Adrenal gland (tissue), 12 donors: ENCODE data around the gene TFPI. TPM values are rescaled to one million over a fixed set of nuclear protein-coding genes. Genes with fewer than 3 reads are reported as not detected.

Experiments
- DNase-seq, 7 donors: peaks; one replicate each; pipeline ENCODE4 v3.0.0-alpha.2; 2019 to 2020
- H3K27ac ChIP-seq, 5 donors: fragments of 200-600 bp; sonication (generic) in 4 of 5; 1 replicate in 3 of 5; 2 replicates in 2 of 5; pipeline versions ENCODE4 v1.5.1 to v1.8.0; 2016 to 2020; ENCODE audit warnings: mild to moderate bottlenecking in 1 of 5
- H3K27me3 ChIP-seq: fragments of 200-600 bp; 2 replicates; pipeline ENCODE4 v1.8.0; 2021
- H3K36me3 ChIP-seq, 2 donors: fragments of 200-600 bp; replicated peaks in 1 of 2; 1 replicate in 1 of 2; 2 replicates in 1 of 2; pipeline versions ENCODE4 v1.5.1 to v1.8.0; 2018 to 2022
- H3K4me1 ChIP-seq, 2 donors: fragments of 200-600 bp; replicated peaks in 1 of 2; 1 replicate in 1 of 2; 2 replicates in 1 of 2; pipeline versions ENCODE4 v1.5.1 to v1.8.0; 2018 to 2021
- H3K4me3 ChIP-seq, 4 donors: fragments of 200-600 bp; sonication (generic) in 3 of 4; one replicate each; pipeline ENCODE4 v1.5.1; 2016 to 2018
- H3K9me3 ChIP-seq, 3 donors: fragments of 200-600 bp; sonication (generic) in 1 of 3; replicated peaks in 1 of 3; 1 replicate in 2 of 3; 2 replicates in 1 of 3; pipeline versions ENCODE4 v1.5.1 to v1.8.0; 2016 to 2021
- CTCF ChIP-seq, 6 experiments: fragments of 450-650 bp in 4 of 6; fragments of 200-600 bp in 2 of 6; sonication (generic) in 1 of 6; IDR thresholded peaks; 1 replicate in 5 of 6; 2 replicates in 1 of 6; pipeline versions ENCODE4 v1.5.1 to v1.8.0; 2016 to 2021; ENCODE audit warnings: antibody characterized with exemption in 6 of 6, mild to moderate bottlenecking in 2 of 6, moderate library complexity in 1 of 6
- POLR2A ChIP-seq, 2 donors: fragments of 450-650 bp; IDR thresholded peaks; one replicate each; pipeline ENCODE4 v1.6.1; 2017; ENCODE audit warnings: antibody characterized with exemption in 2 of 2, mild to moderate bottlenecking in 2 of 2, moderate library complexity in 1 of 2
- WGBS, 4 donors: extraction: QIAGEN DNeasy Blood & Tissue Kit in 2 of 4; methylation state at CpG; one replicate each; pipeline versions ENCODE4 v1.1.5 to v1.1.7; 2013 to 2017; 5-methylcytosine and 5-hydroxymethylcytosine counted together
- intact Hi-C, 2 donors: fragments of 100-400 bp; cut with DNase I; formaldehyde crosslinking; loops; one replicate each; pipeline versions ENCODE4 v1.14.1 to v1.15.0; 2022 to 2023
- polyA plus RNA-seq, 3 donors: library from polyadenylated mRNA; stranded (reverse); fragments of 200-250 nt in 2 of 3; fragments of 350-450 nt in 1 of 3; fragmentation: Illumina TruSeq in 1 of 3; extraction: RNeasy Lipid Tissue Mini Kit (QIAGEN cat#74804) in 1 of 3; gene quantifications; one replicate each; pipeline ENCODE4 v1.2.3, GENCODE V29; 2013 to 2014
- total RNA-seq, 9 donors: library from RNA; depleted of rRNA in 4 of 9; stranded (reverse); fragments of >200 nt in 4 of 9; fragments of 120-200 nt in 1 of 9; fragmentation: NEBNext Ultra II Directional in 1 of 9; extraction: Animal tissue kit (Norgen Biotek cat#: 25700) in 1 of 9; gene quantifications; one replicate each; pipeline versions ENCODE4 v1.1.0 to v1.2.4, GENCODE V29; 2013 to 2023
- donor health status: healthy with polysubstance abuse.
- donor health status: Bipolar disorder and iron deficiency.
- donor health status: DM: yes; HTN: yes; CAD: no.
- donor health status: DM: no; HTN: no; CAD: no.
- donor health status: DM: no; HTN: no; CAD: no.
- donor health status: DM: yes; HTN: yes; CAD: no.

Gene TFPI
- total and polyA plus RNA-seq, 12 donors = 19.7 to 104 (median 33.9) TPM

- DNase-seq = peak in 6 of 7 donors; percentile 24 to 74 (median 47)
- H3K9me3 ChIP-seq = peaks cover 0 to 4% (median 0%) of the 10 kb centered on the region in 3 donors
- intact Hi-C loops = no loop called here
- 57 to 77% (median 72%) methylated on average over 22 to 28 of the region's 28 CpGs for WGBS, 4 donors
- TF ChIP-seq POLR2A (IDR thresholded peaks at IDR 0.05) (peak in 1 of 2 donors; percentile 16), CTCF (IDR thresholded peaks at IDR 0.05) (no peak)
- H3K4me3 ChIP-seq = peak overlapping the region in 2 of 4 donors; percentile 20 to 35
- H3K27ac ChIP-seq = peak overlapping the region in 1 of 5 donors; percentile 44
- no peaks in the 10 kb centered on the region for H3K36me3 ChIP-seq
- no peaks in the 10 kb centered on the region for H3K27me3 ChIP-seq
- no peaks in the 10 kb centered on the region for H3K4me1 ChIP-seq
Measured at GRCh38 chr2:187461294-187462261, 92.7 kb downstream of the TFPI start.

- TF ChIP-seq CTCF (IDR thresholded peaks at IDR 0.05) = no peak
- peaks cover 0 to 4% (median 0%) of the 10 kb centered on the region in 3 donors for H3K9me3 ChIP-seq
- WGBS, 4 donors = 57 to 69% (median 60%) methylated on average over 2 of the region's 2 CpGs
- no peaks in the 10 kb centered on the region for H3K36me3 ChIP-seq
- no peaks in the 10 kb centered on the region for H3K4me1 ChIP-seq
- no peak overlapping the region for H3K27ac ChIP-seq
- H3K27me3 ChIP-seq = no peaks in the 10 kb centered on the region
- H3K4me3 ChIP-seq = no peak overlapping the region
- intact Hi-C loops = loop anchor here in 1 of 2 donors (10.0 kb wide), 1 partner anchor 594 kb away; no protein-coding TSS in a partner anchor
- no peak for DNase-seq
Measured at GRCh38 chr2:187459256-187459655, 95.0 kb downstream of the TFPI start.

- DNase-seq = no peak
- H3K9me3 ChIP-seq = peaks cover 0 to under 1% (median 0%) of the 10 kb centered on the region in 3 donors
- H3K4me3 ChIP-seq = no peak overlapping the region
- no peaks in the 10 kb centered on the region for H3K4me1 ChIP-seq
- 69 to 86% (median 84%) methylated on average over 1 of the region's 1 CpG for WGBS, 4 donors
- no peak overlapping the region for H3K27ac ChIP-seq
- H3K27me3 ChIP-seq = no peaks in the 10 kb centered on the region
- intact Hi-C loops = loop anchor here in 1 of 2 donors (10.0 kb wide), 1 partner anchor 588 kb away; no protein-coding TSS in a partner anchor
- H3K36me3 ChIP-seq = no peaks in the 10 kb centered on the region
- TF ChIP-seq POLR2A (IDR thresholded peaks at IDR 0.05) (no peak), CTCF (IDR thresholded peaks at IDR 0.05) (peak in 5 of 6 experiments; percentile 19 to 62 (median 25))
Measured at GRCh38 chr2:187453078-187453641, 101.1 kb downstream of the TFPI start.

- Histone ChIP-seq H3K27me3 (no peaks in the 10 kb centered on the region), H3K4me1 (no peaks in the 10 kb centered on the region), H3K36me3 (no peaks in the 10 kb centered on the region), H3K27ac (no peak overlapping the region), H3K9me3 (peaks cover 0 to 1% (median 0%) of the 10 kb centered on the region in 3 donors), H3K4me3 (no peak overlapping the region)
- intact Hi-C loops = loop anchor here in 1 of 2 donors (10.0 kb wide), 1 partner anchor 587 kb away; no protein-coding TSS in a partner anchor
- TF ChIP-seq POLR2A (IDR thresholded peaks at IDR 0.05) = no peak
- no peak for TF ChIP-seq CTCF (IDR thresholded peaks at IDR 0.05)
- no peak for DNase-seq
Measured at GRCh38 chr2:187451510-187451909, 102.7 kb downstream of the TFPI start.
